GM13976 (cell line): ENCODE results near the gene CHMP5.
"Not testable (repeated sequence)": the region's sequence is repeated elsewhere in the genome, so short reads cannot be mapped to it uniquely, and the experiment has no call there.

Source experiments
- DNase-seq: peaks from one replicate; pipeline ENCODE4 v3.0.0; 2012; ENCODE audit warnings: low spot score
- CTCF ChIP-seq: IDR thresholded peaks from 2 replicates; pipeline ENCODE4 v1.5.1; 2012; ENCODE audit warnings: borderline replicate concordance, mild to moderate bottlenecking; ENCODE audit not compliant: insufficient read depth; ENCODE audit errors: extremely low read depth, missing control alignments, control extremely low read depth
- in situ Hi-C: fragments of 300-500 bp; cut with MboI; formaldehyde crosslinking; loops from one replicate; pipeline ENCODE4 v1.12.0; 2022; ENCODE audit warnings: low sequenced_read_pairs, mixed read lengths, inconsistent platforms; ENCODE audit not compliant: unreplicated experiment

CHMP5 gene

GRCh38 chr9:33306037-33306436 lies 41.2 kb downstream of the CHMP5 start:
- DNase-seq, result no peak
- in situ Hi-C loops, result no loop called here
- no peak for TF ChIP-seq CTCF

DNA sequence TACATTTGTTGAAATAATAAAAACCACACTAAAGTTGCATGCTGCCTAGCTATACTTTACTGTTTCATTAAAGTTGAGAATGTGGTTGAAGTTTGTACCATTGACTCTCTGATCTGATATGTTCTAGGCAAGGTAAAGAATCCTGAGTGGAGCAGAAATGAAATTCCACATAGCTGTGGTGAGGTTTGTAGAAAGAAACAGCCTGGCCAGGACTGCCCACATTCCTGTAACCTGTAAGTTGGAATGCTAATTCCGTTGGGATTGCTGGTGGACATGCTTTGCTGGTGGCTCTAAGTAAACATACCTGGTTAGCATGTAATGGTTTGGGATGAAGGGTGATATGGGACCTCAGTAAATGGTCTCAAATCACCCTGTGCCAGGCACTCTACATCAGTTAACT lies 42.2 kb downstream of the CHMP5 start:
- in situ Hi-C loops, result no loop called here
- TF ChIP-seq CTCF, result no peak
- DNase-seq, result no peak

GRCh38 chr9:33309903-33310302 lies 45.1 kb downstream of the CHMP5 start:
- no peak for TF ChIP-seq CTCF
- in situ Hi-C loops, result no loop called here
- no peak for DNase-seq

GRCh38 chr9:33310748-33311147 lies 45.9 kb downstream of the CHMP5 start:
- in situ Hi-C loops, result no loop called here
- no peak for DNase-seq
- TF ChIP-seq CTCF, result no peak

DNA sequence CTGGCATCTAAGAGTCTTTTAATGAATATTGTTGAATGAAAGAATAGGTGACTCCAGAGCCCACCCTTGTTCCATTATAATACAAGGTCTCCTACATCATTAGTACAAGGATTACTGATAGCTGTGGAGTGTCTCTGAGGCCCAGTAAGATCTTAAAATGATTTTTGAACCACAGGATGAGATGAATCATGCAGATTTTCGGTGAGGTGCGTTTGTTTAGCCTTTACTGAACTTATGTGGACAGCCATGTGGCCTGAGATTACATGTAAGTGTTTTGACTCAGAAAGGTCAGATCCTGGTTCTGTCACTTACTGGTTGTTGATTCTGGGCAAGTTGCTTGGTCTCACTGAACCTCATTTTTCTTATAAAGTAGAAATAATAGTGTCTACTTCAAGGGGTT lies 47.1 kb downstream of the CHMP5 start:
- DNase-seq, result no peak
- no peak for TF ChIP-seq CTCF
- in situ Hi-C loops, result no loop called here

DNA sequence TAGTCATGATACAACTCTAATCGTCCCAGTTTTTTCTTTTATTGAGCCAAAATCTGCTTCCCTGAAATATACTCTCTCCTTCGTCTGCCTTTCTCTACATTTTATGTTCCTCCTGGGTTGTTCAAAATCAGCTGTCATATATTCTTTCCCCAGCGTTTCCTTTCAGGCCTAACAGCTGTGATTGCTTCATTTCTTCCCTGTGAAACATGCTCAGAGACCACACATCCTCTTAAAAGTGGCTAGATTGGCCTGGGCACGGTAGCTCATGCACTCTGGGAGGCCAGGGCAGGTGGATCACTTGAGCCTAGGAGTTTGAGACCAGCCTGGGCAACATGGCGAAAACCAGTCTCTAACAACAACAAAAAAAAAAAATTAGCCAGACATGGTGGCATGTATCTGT lies 50.5 kb downstream of the CHMP5 start:
- no peak for TF ChIP-seq CTCF
- in situ Hi-C loops, result no loop called here
- DNase-seq, result no peak

DNA sequence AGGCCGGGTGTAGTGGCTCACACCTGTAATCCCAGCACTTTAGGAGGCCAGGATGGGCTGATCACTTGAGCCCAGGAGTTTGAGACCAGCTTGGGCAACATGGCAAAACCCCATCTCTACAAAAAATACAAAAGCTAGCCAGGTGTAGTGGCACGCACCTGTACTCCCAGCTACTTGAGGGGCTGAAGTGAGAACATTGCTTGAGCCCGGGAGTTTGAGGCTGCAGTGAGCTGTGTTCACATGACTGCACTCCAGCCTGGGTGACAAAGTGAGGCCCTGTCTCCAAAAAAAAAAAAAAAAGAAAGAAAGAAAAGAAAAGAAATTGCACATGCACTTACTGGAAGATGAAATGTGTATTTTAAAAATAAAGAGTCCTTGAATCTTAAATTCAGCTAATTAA lies 52.3 kb downstream of the CHMP5 start:
- DNase-seq, in situ Hi-C loops: not testable (repeated sequence)

- in situ Hi-C loops, result no loop called here
- DNase-seq, result no peak
- TF ChIP-seq CTCF, result no peak
These were observed 53.4 kb downstream of the CHMP5 start for GRCh38 chr9:33318225-33318624.
